Activated T-cell treated with anti-CD3 and anti-CD28 coated beads, Interleukin-2, amount 50 U/mL, for 4 hours (primary cell): ENCODE measurements around the gene MKNK2. TPM values are rescaled to one million over a fixed set of nuclear protein-coding genes. Genes with fewer than 3 reads are reported as not detected.

Experiments used
- ATAC-seq, 2 donors: fragments of 200-7000 bp; cut with Tn5 transposase; one replicate each; pipeline ENCODE4 v1.10.0; 2021
- DNase-seq: peaks from one replicate; pipeline ENCODE4 v3.0.0-alpha.2; 2020
- H3K27me3 Mint-ChIP-seq: one replicate; pipeline ENCODE4 v1.8.0; 2021; ENCODE audit warnings: low read depth, mixed read lengths
- H3K36me3 Mint-ChIP-seq: one replicate; pipeline ENCODE4 v1.8.0; 2022; ENCODE audit warnings: mixed read lengths; ENCODE audit not compliant: insufficient read depth
- H3K4me1 Mint-ChIP-seq: one replicate; pipeline ENCODE4 v1.8.0; 2021; ENCODE audit warnings: low read depth, mixed read lengths
- H3K4me3 Mint-ChIP-seq: one replicate; pipeline ENCODE4 v1.8.0; 2021; ENCODE audit warnings: mild to moderate bottlenecking, moderate library complexity, mixed read lengths
- H3K9me3 Mint-ChIP-seq: one replicate; pipeline ENCODE4 v1.8.0; 2021; ENCODE audit warnings: mixed read lengths
- total RNA-seq, 3 donors: library from RNA; stranded (reverse); gene quantifications; one replicate each; pipeline ENCODE4 v1.2.1, GENCODE V29; 2021

Gene MKNK2
- total RNA-seq, 3 donors from 2014 or later, result 122 to 130 (median 128) TPM

DNA sequence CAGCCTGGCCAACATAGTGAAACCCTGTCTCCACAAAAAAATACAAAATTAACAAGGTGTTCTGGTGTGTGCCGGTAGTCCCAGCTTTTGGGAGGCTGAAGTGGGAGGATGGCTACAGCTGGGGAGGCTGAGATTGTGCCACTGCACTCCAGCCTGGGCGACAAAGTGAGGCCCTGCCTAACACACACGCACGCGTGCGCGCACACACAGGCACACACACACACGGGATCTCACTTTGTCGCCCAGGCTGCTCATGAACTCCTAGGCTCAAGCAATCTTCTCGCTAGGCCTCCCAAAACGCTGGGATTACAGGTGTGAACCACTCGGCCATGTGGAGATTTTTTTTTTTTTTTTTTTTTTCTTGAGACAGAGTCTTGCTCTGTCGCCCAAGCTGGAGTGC lies 32.3 kb downstream of the MKNK2 start:
- no peak for ATAC-seq
- no peaks in the 10 kb centered on the region for H3K9me3 Mint-ChIP-seq
- DNase-seq, result no peak
- no peaks in the 10 kb centered on the region for H3K36me3 Mint-ChIP-seq
- no peak overlapping the region for H3K4me3 Mint-ChIP-seq
- no peaks in the 10 kb centered on the region for H3K27me3 Mint-ChIP-seq
- peaks cover 7% of the 10 kb centered on the region for H3K4me1 Mint-ChIP-seq

DNA sequence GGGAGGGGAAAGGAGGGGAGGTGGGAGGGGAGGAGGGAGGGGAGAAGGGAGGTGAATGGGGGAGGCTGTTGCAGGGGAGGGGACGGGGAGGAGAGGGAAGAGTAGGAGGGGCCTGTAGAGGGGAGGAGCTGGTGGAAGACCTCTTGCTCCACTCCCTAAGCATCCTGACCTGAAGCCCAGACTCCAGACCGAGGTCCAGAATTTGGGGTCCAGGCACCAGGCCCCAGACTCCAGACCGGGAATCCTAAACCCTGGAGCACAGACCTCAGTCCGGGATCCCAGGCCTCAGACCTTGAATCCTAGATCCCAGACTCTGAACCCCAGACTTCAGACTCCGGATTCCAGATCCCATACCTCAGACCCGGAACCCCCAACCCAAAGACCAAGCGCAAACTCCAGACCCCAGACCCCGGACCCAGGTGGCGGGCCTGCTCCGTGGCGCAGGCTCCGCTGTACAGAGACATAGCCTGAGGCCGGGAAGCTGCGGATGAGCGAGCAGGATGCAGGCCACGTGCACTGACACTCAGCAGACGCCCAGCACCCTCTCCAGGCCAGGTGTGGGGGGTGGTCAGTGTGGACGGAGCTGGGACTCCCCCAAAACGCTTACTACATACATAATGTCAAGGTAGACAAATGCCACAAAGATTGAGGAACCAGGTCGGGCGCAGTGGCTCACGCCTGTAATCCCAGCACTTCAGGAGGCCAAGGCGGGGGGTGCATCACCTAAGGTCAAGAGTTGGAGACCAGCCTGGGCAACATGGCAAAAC lies 34.8 kb downstream of the MKNK2 start:
- Mint-ChIP-seq H3K4me3 (peak overlapping the region; percentile 63), H3K27me3 (no peaks in the 10 kb centered on the region), H3K36me3 (no peaks in the 10 kb centered on the region), H3K9me3 (no peaks in the 10 kb centered on the region), H3K4me1 (peaks cover 11% of the 10 kb centered on the region)
- ATAC-seq, result peak; percentile 22 to 47
- peak; percentile 45 for DNase-seq

DNA sequence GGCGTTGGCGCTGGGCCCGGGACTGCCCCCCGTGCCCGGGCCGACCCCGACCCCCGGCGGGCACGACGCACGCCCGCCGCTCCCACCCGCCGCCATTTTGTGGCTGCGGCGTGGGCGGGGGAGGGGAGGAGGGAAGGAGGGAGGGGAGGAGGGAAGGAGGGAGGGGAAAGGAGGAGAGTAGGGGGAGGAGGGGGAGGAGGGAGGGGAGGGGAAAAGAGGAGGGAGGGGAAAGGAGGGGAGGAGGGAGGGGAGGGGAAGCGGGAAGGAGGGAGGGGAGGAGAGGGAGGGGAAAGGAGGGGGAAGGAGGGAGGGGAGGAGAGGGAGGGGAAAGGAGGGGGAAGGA lies 35.5 kb downstream of the MKNK2 start, which contains the start of gene BTBD2:
Gene BTBD2 (minus strand): TSS at position 107 of the 343 bp plus-strand sequence. CDS start 11 bp downstream, at position 96.
- Mint-ChIP-seq H3K36me3 (no peaks in the 10 kb centered on the region), H3K9me3 (no peaks in the 10 kb centered on the region), H3K27me3 (no peaks in the 10 kb centered on the region), H3K4me3 (peak within 1 kb of the TSS; percentile 63), H3K4me1 (peaks cover 11% of the 10 kb centered on the region)
- peak; percentile 64 for DNase-seq
- ATAC-seq, result no peak

DNA sequence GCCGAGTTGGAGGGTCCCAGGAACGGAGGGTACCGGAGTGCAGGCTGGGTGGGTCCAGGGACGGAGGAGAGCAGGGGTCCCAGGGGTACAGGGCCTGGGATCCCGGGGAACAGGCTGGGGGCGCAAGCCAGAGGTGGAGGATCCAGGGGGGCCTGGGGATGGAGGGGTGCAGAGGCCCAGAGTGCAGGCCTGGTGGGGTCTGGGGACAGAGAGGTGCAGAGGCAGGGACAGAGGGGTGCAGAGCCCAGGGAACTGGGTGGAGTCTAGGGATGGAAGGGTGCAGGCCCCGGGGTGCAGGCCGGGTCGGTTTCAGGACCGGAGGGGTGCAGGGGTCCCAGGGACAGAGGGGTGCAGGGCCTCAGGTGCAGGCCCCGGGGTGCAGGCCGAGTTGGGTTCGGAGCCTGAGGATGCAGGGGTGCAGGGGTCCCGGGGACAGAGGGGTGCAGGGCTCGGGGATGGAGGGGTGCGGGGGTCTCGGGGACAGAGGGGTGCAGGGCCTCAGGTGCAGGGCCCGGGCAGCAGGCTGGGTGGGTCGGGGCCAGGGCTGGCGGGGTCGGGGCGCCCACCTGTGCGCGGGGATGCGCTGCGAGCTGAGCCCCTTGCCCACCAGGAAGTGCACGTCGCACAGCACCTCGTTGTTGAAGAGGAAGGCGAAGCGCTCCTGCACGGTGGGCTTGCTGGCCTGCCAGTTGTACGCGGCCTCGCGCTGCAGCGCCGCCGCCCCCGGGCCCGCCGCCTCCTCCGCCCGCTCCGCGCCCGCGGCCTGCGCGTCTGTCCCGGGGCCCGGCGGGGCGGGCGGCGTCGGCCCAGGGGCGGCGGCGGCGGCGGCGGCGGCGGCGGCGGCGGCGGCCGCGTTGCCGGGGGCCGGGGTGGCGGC lies 36.1 kb downstream of the MKNK2 start:
- peak overlapping the region; percentile 53 for H3K4me3 Mint-ChIP-seq
- H3K36me3 Mint-ChIP-seq, result no peaks in the 10 kb centered on the region
- DNase-seq, result peak; percentile 27
- H3K4me1 Mint-ChIP-seq, result peaks cover 11% of the 10 kb centered on the region
- H3K27me3 Mint-ChIP-seq, result no peaks in the 10 kb centered on the region
- ATAC-seq, result peak; percentile 51 to 60
- no peaks in the 10 kb centered on the region for H3K9me3 Mint-ChIP-seq

DNA sequence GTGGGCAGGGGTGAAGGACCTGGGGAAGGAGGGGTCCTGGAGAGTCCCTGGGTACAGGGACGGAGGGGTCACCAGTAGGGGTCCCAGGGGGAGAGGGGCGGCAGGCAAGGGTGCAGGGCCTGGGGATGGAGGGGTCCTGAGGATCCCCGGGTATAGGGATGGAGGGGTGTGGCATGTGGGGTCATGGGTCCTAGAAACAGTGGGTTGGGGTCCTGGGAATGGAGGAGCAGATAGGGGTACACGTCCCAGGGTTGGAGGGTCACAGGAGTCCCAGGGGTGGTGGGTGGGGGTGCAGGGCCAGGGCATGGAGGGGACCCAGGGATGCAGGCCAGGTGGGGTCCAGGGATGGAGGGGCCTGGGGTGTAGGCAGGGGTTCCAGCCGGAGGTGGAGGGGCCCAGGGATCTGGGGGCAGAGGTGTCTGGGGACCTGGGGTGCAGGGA lies 36.9 kb downstream of the MKNK2 start:
- no peaks in the 10 kb centered on the region for H3K36me3 Mint-ChIP-seq
- no peaks in the 10 kb centered on the region for H3K9me3 Mint-ChIP-seq
- H3K4me1 Mint-ChIP-seq, result peaks cover 6% of the 10 kb centered on the region
- no peak for DNase-seq
- no peak overlapping the region for H3K4me3 Mint-ChIP-seq
- no peaks in the 10 kb centered on the region for H3K27me3 Mint-ChIP-seq
- no peak for ATAC-seq

DNA sequence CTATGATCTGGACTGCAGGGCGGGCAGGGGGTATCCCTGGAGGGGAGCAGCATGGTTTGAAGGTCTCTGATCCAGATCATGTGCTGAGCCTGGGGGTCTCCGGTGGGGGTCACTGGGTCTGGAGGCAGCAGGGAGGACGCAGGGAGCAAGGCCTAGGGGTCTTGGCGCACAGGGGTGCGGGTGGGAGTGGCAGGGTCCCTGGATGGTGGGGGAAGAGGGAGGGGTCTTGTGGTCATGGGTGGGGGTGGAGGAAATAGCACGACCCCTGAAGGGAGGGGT lies 37.4 kb downstream of the MKNK2 start:
- no peak for ATAC-seq
- no peaks in the 10 kb centered on the region for H3K9me3 Mint-ChIP-seq
- no peaks in the 10 kb centered on the region for H3K36me3 Mint-ChIP-seq
- H3K4me3 Mint-ChIP-seq, result no peak overlapping the region
- H3K27me3 Mint-ChIP-seq, result no peaks in the 10 kb centered on the region
- peaks cover 6% of the 10 kb centered on the region for H3K4me1 Mint-ChIP-seq
- DNase-seq, result no peak

DNA sequence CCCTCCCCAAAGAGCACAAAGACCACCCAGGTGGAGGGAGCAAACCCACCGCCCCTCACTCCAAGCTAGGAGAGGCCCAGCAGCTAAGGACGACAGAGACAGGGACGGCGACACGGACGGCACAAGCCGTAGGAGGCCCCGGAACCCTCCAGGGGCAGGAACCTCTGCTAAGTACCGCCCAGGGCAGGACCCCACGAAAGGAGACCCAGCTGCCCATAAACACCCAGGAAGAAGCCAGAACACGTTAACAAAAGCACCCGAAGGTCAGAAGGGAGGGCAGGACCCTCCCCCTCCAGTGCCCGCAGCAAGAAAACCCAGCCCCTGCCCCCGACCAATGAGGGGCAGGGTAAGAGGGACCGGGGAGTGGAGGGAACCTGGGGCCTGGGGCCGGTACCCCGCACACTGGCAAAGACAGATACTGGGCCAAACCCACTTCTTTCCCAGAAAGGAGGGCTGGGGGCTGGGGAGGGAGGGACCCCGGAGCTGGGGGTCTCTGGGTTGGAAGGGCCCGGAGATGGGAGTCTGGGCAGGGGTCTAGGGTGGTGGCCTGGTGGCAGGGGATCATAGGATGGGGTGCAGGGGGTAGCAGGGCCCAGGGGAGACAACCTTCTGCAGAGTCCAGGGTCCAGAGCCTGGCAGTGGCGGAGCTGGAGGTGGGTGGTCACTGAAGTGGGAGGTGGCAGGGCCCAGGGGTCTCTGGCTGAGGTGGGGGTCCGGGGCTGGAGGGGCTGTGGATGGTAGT lies 37.9 kb downstream of the MKNK2 start:
- no peaks in the 10 kb centered on the region for H3K27me3 Mint-ChIP-seq
- ATAC-seq, result no peak
- H3K4me3 Mint-ChIP-seq, result no peak overlapping the region
- no peaks in the 10 kb centered on the region for H3K36me3 Mint-ChIP-seq
- peaks cover 6% of the 10 kb centered on the region for H3K4me1 Mint-ChIP-seq
- no peak for DNase-seq
- no peaks in the 10 kb centered on the region for H3K9me3 Mint-ChIP-seq

DNA sequence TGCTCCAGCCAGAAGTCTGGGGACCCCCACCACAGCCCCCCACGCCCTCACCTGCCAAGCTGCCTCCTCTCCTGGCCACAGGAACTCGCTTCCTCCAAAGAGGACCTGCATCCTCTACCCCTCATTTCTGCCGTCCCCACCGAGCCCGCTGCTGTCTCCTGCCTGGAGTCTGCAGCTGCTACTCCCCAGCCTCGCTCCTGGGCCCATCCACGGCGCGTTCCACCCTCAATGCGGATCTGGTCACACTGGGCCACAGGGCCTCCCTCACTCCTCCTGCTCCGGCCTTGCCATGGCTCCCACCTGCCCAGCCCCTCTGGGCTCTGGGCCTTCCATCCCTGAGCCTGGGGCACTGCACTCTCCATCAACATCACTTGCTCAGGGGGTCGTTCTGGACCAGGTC lies 39.9 kb downstream of the MKNK2 start:
- no peaks in the 10 kb centered on the region for H3K36me3 Mint-ChIP-seq
- ATAC-seq, result no peak

DNA sequence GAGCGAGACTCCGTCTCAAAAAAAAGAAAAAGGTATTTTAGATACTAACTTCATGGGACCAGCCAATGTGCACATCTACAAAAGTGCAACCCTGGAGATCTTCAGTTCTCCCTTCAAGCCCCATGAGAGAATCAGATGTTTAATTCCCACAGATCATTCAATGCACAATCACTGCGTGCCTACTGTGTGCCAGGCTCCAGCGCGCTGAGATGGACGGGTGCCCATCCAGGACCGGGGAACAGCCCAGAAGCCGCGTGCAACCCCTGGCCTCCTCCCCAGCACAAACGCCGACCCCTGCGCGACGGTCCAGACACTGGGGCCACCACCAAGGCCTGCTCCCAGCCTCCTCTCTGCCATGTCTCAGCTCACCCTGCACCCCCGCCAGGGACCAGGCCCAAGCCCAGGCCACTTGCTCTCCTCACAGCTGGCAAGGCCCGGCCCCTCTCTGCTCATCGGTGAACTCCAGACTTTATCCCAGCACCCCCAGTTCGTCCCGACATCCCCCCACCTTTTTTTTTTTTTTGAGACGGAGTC lies 40.8 kb downstream of the MKNK2 start:
- Mint-ChIP-seq H3K27me3 (no peaks in the 10 kb centered on the region), H3K4me3 (no peak overlapping the region), H3K9me3 (no peaks in the 10 kb centered on the region), H3K36me3 (no peaks in the 10 kb centered on the region), H3K4me1 (peaks cover 4% of the 10 kb centered on the region)
- DNase-seq (no peak), ATAC-seq (no peak)

More for the DNA sequence above, 39.9 kb downstream of the MKNK2 start:
- Mint-ChIP-seq H3K9me3 (no peaks in the 10 kb centered on the region), H3K4me3 (no peak overlapping the region), H3K4me1 (peaks cover 6% of the 10 kb centered on the region), H3K27me3 (no peaks in the 10 kb centered on the region)
- DNase-seq, result no peak

DNA sequence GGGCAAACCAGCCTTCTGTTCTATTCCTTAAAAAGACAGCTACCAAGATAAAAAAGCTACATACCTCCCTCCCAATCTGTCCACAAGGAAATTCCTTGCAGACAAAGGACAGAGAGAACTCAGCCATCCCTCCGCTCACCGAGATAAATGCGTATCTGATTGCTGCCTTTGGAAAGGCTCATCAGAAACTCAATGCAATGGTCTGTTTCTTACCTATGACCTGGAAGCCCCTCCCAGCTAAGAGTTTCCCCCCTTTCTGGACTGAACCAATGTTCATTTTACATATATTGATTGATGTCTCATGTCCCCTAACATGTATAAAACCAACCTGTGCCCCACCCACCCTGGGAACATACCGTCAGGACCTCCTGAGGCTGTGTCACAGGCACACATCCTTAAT lies 47.2 kb downstream of the MKNK2 start:
- ATAC-seq, result no peak
- H3K9me3 Mint-ChIP-seq, result no peaks in the 10 kb centered on the region
- H3K4me3 Mint-ChIP-seq, result no peak overlapping the region
- DNase-seq, result no peak
- no peaks in the 10 kb centered on the region for H3K27me3 Mint-ChIP-seq
- H3K36me3 Mint-ChIP-seq, result peaks cover 4% of the 10 kb centered on the region
- H3K4me1 Mint-ChIP-seq, result peaks cover 2% of the 10 kb centered on the region

DNA sequence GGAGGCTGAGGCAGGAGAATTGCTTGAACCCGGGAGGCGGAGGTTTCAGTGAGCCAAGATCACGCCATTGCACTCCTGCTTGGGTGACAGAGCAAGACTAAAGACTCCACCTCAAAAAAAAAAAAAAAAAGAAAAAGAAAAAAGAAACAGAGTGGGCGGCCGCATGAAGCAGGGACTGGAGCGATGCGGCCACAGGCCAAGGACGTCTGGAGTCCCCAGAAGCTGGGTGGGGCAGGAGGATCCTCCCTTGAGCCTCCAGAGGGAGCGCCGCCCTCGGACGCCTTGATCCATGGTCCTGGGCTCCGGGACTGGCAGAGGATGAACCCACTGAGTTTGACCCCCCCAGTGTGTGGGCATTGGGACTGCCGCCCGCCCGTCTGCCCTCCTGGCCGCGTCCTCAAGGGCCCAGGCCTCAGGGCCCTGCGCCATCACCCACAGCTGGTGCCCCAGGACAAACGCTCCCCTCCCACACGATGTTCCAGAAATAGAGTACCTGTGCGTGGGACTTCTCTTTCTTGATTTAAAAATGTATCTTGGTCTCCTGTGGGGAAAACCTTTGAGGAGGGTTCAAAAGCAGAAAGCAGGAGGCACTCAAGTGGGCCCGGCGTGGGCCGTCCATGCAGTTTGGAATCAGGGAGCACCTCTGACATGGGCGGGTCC lies 51.1 kb downstream of the MKNK2 start:
- H3K4me3 Mint-ChIP-seq, result no peak overlapping the region
- ATAC-seq (no peak), DNase-seq (no peak)
- H3K9me3 Mint-ChIP-seq, result no peaks in the 10 kb centered on the region
- H3K27me3 Mint-ChIP-seq, result no peaks in the 10 kb centered on the region
- peaks cover 5% of the 10 kb centered on the region for H3K4me1 Mint-ChIP-seq
- H3K36me3 Mint-ChIP-seq, result peaks cover 15% of the 10 kb centered on the region

DNA sequence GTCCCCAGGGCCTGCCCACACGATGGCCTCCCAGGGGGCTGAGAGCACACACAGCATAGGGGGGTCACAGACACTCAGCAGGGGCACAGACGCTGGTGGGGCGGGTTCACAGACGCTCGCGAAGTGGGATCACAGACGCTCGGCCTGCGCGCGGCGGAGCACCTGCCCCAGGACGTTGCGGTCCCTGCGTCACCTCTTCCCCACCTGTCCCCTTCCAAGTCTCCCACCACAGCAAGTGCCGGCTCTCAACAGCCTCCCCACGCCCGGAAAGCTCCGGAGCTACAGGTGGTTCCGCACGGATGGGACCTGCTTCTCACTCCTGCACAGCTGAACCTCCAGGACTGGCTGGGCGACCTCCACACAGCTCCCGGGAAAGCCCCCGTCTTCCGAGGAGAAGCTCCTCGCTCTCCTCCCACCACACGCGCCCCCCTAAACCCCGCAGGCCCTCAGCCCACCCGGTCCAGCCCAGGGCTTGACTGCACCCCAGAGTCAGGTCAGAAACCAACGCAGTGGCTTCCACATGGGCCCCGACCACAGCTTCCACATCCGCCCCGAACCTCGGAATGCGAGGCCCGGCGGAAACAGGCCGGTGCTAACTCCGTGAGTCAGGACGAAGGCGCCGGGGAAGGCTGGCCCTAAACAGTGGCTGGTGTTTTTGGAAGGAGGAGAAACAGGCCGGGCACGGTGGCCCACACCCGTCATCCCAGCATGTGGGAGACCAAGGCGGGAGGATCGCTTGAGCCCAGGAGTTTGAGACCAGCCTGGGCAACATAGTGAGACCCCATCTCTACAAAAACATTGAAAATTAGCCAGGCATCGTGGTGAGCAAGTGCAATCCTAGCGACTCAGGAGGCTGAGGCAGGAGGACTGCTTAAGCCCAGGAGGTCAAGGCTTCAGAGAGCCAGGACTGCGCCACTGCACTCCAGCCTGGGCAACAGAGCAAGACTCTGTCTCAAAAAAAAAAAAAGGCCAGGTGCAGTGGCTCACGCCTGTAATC lies 52.0 kb downstream of the MKNK2 start:
- peaks cover 15% of the 10 kb centered on the region for H3K36me3 Mint-ChIP-seq
- H3K4me1 Mint-ChIP-seq, result peaks cover 5% of the 10 kb centered on the region
- H3K9me3 Mint-ChIP-seq, result no peaks in the 10 kb centered on the region
- DNase-seq (no peak), ATAC-seq (no peak)
- no peak overlapping the region for H3K4me3 Mint-ChIP-seq
- no peaks in the 10 kb centered on the region for H3K27me3 Mint-ChIP-seq
